ENCODE data around the gene PHACTR2. TPM values are rescaled to one million over a fixed set of nuclear protein-coding genes. Genes with fewer than 3 reads are reported as not detected.
"Not testable (repeated sequence)": the region's sequence is repeated elsewhere in the genome, so short reads cannot be mapped to it uniquely, and the experiment has no call there.

PHACTR2 gene
- total RNA-seq, 4 donors from 2014 or later: 95.0 to 127 (median 111) TPM

GRCh38 chr6:143844006-143844405 lies 166.2 kb downstream of the PHACTR2 start:
- TF ChIP-seq CTCF (IDR thresholded peaks at IDR 0.05): no peak
- no peak for TF ChIP-seq POLR2A (IDR thresholded peaks at IDR 0.05)
- DNase-seq: no peak
- H3K4me1 ChIP-seq: peaks cover 6 to 7% of the 10 kb centered on the region in 2 donors
- H3K36me3 ChIP-seq: peaks cover 4 to 32% of the 10 kb centered on the region in 2 donors
- no peaks in the 10 kb centered on the region for H3K27me3 ChIP-seq
- intact Hi-C loops (cut with DNase I): loop anchor here (10.0 kb wide), 2 partner anchors 169 to 259 kb away; partner anchors contain the start of gene PHACTR2
- H3K4me3 ChIP-seq (replicated peaks in 1 of 3): peak overlapping the region; percentile 56 to 90 (median 86)
- H3K27ac ChIP-seq: peak overlapping the region in 1 of 3 donors; percentile 97
- WGBS, 2 donors: 12 to 26% methylated on average over 4 of the region's 4 CpGs
- H3K9me3 ChIP-seq: no peaks in the 10 kb centered on the region

DNA sequence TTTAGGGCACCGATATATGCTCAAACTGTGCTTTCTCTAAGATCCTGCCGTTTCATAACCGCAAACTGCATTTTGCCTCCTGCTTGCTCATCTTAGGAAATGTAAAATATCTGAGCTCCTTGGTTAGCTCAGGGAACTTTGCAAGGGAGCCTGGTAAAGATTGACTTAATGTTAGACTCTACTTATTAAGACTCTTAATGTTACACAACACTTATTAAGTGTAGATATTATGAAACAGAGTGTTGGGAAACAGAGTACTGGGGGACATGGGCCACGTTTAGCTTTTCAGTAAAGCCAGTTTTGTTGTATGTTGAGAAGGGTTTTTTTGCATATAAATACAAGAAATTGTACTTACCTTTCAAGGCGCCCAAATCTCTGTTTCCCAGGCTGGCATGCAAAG lies 167.3 kb downstream of the PHACTR2 start:
- no peak for TF ChIP-seq POLR2A (IDR thresholded peaks at IDR 0.05)
- TF ChIP-seq CTCF (IDR thresholded peaks at IDR 0.05): no peak
- H3K27me3 ChIP-seq: no peaks in the 10 kb centered on the region
- WGBS, 2 donors: 84 to 92% methylated on average over 5 of the region's 5 CpGs
- peaks cover 10 to 41% of the 10 kb centered on the region in 2 donors for H3K36me3 ChIP-seq
- intact Hi-C loops (cut with DNase I): loop anchor here (10.0 kb wide), 2 partner anchors 170 to 260 kb away; partner anchors contain the start of gene PHACTR2
- H3K4me1 ChIP-seq: peaks cover 6 to 7% of the 10 kb centered on the region in 2 donors
- no peak overlapping the region for H3K4me3 ChIP-seq (replicated peaks in 1 of 3)
- H3K27ac ChIP-seq: no peak overlapping the region
- DNase-seq: no peak
- no peaks in the 10 kb centered on the region for H3K9me3 ChIP-seq

DNA sequence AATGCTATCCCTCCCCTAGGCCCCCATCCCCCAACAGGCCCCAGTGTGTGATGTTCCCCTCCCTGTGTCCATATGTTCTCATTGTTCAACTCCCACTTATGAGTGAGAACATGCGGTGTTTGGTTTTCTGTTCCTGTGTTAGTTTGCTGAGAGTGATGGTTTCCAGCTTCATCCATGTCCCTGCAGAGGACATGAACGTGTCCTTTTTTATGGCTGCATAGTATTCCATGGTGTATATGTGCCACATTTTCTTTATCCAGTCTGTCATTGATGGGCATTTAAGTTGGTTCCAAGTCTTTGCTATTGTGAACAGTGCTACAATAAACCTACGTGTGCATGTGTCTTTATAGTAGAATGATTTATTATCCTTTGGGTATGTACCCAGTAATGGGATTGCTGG lies 173.9 kb downstream of the PHACTR2 start:
- H3K36me3 ChIP-seq: peaks cover 31 to 61% of the 10 kb centered on the region in 2 donors
- intact Hi-C loops (cut with DNase I); DNase-seq; H3K27ac ChIP-seq; H3K9me3 ChIP-seq; H3K4me3 ChIP-seq (replicated peaks in 1 of 3); H3K27me3 ChIP-seq; H3K4me1 ChIP-seq: not testable (repeated sequence)
- 98 to 100% methylated on average over 3 of the region's 3 CpGs for whole genome bisulfite sequencing, 2 donors

DNA sequence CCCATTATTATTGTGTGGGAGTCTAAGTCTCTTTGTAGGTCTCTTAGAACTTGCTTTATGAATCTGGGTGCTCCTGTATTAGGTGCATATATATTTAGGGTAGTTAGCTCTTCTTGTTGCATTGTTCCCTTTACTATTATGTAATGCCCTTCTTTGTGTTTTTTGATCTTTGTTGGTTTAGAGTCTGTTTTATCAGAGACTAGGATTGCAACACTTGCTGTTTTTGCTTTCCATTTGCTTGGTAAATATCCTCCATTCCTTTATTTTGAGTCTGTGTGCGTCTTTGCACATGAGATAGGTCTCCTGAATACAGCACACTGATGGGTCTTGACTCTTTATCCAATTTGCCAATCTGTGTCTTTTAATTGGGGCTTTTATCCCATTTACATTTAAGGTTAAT lies 177.3 kb downstream of the PHACTR2 start:
- H3K9me3 ChIP-seq; DNase-seq; H3K27me3 ChIP-seq; H3K4me3 ChIP-seq (replicated peaks in 1 of 3); intact Hi-C loops (cut with DNase I); H3K27ac ChIP-seq; H3K4me1 ChIP-seq: not testable (repeated sequence)
- WGBS, 2 donors: 98 to 100% methylated on average over 1 of the region's 1 CpG
- peaks cover 46 to 71% of the 10 kb centered on the region in 2 donors for H3K36me3 ChIP-seq

- H3K4me1 ChIP-seq; H3K9me3 ChIP-seq; H3K27ac ChIP-seq; H3K27me3 ChIP-seq; DNase-seq; H3K4me3 ChIP-seq (replicated peaks in 1 of 3); intact Hi-C loops (cut with DNase I): not testable (repeated sequence)
- 96 to 99% methylated on average over 6 of the region's 6 CpGs for WGBS, 2 donors
- H3K36me3 ChIP-seq: peaks cover 45 to 69% of the 10 kb centered on the region in 2 donors
Observed at GRCh38 chr6:143856762-143857161, 179.0 kb downstream of the PHACTR2 start.

GRCh38 chr6:143857651-143858050 lies 179.9 kb downstream of the PHACTR2 start:
- no peak overlapping the region for H3K27ac ChIP-seq
- H3K4me1 ChIP-seq: no peaks in the 10 kb centered on the region
- H3K4me3 ChIP-seq (replicated peaks in 1 of 3): no peak overlapping the region
- H3K9me3 ChIP-seq: no peaks in the 10 kb centered on the region
- no peaks in the 10 kb centered on the region for H3K27me3 ChIP-seq
- DNase-seq: no peak
- no peak for TF ChIP-seq POLR2A (IDR thresholded peaks at IDR 0.05)
- no peak for TF ChIP-seq CTCF (IDR thresholded peaks at IDR 0.05)
- peaks cover 52 to 73% of the 10 kb centered on the region in 2 donors for H3K36me3 ChIP-seq
- intact Hi-C loops (cut with DNase I): no loop called here
- 97 to 98% methylated on average over 5 of the region's 5 CpGs for WGBS, 2 donors

Data from thyroid gland (tissue), 4 donors.